Fibroblast of skin of abdomen (primary cell): Measurements from ENCODE around the gene EXOC3L2.
"Not testable (repeated sequence)": the region's sequence is repeated elsewhere in the genome, so short reads cannot be mapped to it uniquely, and the experiment has no call there.

ENCODE experiments used
- DNase-seq: peaks from one replicate; pipeline ENCODE4 v3.0.0-alpha.2; 2013

The EXOC3L2 gene

GRCh38 chr19:45255611-45256157 is 10.5 kb upstream of the EXOC3L2 start:
- DNase-seq: no peak

DNA sequence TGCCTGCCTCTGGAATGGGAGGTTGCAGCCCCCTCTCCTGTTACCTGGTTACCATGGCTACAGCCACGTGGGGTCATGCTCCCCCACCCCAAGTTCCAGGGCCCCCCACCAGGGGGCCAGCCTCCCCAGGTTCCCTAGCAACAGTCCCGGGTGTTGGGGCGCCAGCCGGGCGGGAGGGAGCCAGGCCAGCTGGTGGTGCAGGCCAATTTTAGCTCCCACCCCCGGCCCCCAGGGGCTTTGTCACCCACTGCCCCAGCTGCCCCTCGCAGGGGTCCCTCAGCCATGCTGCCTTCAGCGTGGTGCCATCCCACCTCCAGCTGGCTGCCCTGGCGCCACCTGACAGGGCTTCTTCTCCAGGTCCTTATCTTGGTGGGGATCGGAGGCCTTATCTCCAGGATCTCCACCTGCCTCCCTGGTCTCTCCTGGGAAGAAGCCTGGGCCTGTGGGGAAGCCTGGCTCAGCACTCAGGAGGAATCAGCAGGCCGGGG is 8.9 kb upstream of the EXOC3L2 start:
- no peak for DNase-seq

- no peak for DNase-seq
Measured at GRCh38 chr19:45253396-45254027, 8.3 kb upstream of the EXOC3L2 start.

DNA sequence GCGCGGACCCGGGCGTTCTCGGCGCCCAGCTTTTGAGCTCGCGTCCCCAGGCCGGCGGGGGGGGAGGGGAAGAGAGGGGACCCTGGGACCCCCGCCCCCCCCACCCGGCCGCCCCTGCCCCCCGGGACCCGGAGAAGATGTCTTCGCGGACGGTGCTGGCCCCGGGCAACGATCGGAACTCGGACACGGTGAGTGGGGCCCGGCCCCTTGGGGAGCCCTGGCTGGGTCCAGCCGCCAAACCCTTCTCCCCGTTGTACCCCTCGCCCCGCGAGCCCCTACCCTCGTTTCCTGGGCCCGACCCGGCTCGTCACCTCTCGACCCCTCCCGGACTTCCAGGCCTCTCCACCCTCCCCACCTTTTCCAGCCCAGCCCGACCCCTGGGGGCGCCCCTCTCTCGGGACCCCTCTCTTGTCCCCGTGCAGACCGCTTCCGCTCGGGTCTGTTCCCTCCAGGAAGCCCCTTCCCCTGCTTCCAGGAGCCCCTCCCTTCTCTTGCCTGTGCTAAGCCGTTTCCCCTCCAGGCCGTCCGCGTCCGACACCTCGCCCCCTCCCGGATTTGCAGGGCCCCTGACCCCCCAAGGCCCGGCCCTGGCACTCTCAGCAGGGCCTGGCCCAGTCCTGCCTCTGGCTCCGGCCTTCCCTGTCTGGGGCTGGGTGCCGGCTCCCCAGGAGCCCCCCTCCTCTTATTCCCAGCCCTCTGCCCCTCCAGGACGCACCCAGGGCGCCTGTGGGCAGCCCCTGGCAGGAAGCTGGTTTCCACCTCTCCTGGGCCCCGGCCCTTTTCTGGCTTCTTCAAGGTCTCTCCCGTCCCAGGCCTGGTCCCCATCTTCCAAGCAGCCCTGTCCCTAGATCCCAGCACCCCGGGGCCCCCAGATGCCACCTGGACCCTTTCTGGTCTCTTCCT is 6.5 kb upstream of the EXOC3L2 start:
- no peak for DNase-seq

DNA sequence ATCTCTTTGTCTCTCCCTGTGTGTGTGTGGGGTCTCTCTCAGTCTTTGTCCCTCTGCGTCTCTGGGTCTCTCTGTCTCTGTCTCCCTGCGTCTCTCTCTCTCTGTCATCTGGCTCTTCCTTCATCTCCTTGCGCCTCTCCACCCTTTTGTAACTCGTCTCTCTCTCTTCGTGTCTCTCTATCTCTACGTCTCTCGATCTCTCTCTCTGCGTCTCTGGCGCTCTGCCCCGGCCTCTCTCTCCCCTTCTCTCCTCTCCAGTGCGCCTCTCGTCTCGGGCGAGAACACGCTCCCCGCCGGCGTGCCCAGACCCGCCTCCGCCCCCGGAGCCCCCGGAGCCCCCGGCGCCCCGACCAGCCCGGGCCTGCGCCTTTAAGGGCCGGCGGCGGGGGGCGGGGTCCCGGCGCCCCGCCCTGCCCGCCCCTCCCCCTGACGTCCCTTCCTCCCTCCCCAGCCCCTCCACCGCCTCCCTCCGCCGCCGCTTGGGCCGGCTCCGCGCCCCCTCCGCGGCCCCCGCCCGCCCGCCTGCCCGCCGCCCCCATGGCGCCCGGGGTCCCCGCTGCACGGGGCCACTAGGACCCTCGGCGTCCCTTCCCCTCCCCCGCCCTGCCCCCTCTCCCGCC is 5.7 kb upstream of the EXOC3L2 start, which contains the start of gene MARK4:
MARK4 (plus strand) TSS at position 440 of the 620 bp plus-strand sequence. CDS start 318 bp downstream, outside the sequence.
- peak; percentile 67 for DNase-seq

GRCh38 chr19:45250216-45250831 is 5.1 kb upstream of the EXOC3L2 start:
- no peak for DNase-seq

DNA sequence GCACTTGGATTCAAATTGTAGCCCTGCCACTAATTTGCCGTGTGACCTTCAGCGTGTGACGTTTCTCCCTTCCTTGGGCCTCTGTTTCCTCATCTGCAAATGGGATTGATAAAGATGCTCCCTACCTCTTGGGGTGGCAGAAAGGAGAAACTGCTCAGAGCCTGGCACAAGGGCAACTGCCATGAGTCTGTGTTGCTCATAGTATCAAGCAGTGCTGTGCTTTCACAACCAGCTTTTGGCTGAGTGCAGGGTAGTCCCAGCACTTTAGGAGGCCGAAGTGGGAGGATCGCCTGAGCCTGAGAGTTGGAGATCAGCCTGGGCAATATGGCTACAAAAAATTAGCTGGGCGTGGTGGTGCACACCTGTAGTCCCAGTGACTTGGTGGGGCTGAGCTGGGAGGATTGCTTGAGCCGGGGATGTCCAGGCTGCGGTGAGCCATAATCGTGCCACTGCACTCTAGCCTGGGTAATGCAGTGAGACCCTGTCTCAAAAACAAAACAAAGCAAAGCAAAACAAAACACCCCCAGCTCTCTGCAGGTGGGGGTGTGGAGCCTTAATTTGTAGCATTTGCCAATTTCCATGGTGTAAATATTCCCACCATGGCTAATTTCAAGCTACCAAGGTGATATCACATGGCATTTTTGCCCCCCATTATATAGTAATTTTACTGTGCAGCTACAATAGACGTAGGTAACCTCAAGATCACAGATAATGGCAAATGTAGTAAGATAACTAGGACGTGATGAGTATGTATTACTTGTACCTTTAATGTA is 4.2 kb upstream of the EXOC3L2 start:
- no peak for DNase-seq

DNA sequence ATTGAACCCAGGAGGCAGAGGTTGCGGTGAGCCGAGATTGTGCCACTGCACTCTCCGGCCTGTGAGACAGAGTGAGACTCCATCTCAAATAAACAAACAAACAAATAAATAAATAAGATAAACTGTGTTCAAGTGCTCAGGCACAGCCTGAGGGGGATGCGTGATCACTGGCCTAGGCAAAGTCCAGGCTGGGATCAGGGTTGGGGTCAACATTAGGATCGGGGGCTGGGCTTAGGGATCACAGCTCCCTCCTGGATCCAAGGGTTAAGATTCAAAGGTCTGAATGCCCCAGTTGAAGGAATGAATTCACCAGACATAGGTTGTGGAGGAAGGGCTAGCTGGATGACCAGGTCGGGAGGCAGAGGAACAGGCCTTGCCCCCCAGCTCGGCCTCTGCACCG is 1.9 kb upstream of the EXOC3L2 start:
- DNase-seq: no peak

DNA sequence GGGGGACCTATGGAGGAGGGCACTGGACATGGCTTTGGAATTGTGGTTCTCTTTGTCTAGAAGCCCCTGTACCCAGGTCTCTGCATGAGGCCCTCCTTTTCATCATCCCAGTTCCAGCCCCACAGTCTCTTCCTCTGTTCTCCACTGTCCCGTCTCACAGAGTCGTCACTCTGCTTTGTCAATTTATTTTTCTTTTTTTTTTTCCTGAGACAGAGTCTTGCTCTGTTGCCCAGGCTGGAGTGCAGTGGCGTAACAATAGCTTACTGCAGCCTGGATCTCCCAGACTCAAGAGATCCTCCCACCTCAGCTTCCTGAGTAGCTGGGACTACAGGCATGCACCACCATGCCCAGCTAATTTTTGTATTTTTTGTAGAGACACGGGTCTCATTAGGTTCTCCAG is 619 bp upstream of the EXOC3L2 start:
- no peak for DNase-seq

DNA sequence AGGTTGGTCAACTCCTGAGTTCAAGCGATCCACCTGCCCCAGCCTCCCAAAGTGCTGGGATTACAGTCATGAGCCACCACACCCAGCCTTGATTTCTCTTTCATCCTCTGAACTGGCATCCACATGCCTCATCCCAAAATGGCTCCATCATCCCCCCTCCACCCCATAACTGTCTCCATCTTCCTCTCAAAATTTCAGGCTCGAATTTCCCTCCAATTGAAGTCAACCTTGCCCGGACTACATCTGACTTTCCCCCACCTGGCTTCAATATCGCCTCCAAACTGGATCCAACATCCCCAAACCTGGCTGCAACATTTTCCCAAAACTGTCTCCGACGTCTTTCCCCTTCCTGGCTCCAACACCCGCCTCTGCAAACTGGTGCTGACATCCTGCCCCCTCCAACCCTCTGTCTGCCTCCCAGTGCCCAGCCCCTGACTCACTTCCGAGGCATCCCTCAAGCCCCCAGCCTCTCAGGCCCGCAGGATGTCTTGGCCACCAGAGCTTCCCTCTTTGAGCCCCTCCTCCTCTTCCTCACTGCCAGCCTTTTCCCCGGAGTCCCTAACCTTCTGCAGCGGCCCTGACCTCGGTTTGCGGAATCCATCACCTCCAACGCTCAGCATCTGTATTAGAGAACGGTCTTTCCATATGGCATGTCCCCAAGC is 943 bp downstream of the EXOC3L2 start:
- DNase-seq: no peak

DNA sequence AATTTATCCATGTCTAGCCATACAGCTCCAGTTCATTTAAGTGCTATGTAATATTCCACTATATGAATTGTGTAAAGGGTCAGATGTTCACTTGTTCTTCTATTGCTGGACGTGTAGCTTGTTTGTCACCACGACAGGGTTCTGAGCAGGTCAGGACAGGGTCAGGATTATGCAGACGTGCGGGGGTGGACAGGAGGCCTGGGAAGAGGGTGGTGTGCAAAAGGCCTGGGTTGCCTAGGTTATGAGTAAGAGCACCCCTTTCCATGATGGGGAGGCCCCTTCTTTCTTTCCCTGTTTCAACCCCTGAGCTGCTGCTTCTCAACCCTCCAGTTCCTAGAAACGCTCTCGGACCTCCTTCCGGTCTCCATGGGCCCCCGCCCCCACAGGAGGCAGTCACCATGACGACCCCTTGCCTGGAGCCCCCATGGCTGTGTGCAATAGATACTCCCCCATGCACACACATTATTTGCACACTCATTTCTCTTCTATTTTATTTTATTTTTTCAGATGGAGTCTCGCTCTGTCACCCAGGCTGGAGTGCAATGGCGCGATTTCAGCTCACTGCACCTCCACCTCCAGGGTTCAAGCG is 2.0 kb downstream of the EXOC3L2 start:
- DNase-seq: no peak

GRCh38 chr19:45238556-45238955 is 6.7 kb downstream of the EXOC3L2 start:
- no peak for DNase-seq

- DNase-seq: no peak
Measured at GRCh38 chr19:45235485-45235884, 9.7 kb downstream of the EXOC3L2 start.

DNA sequence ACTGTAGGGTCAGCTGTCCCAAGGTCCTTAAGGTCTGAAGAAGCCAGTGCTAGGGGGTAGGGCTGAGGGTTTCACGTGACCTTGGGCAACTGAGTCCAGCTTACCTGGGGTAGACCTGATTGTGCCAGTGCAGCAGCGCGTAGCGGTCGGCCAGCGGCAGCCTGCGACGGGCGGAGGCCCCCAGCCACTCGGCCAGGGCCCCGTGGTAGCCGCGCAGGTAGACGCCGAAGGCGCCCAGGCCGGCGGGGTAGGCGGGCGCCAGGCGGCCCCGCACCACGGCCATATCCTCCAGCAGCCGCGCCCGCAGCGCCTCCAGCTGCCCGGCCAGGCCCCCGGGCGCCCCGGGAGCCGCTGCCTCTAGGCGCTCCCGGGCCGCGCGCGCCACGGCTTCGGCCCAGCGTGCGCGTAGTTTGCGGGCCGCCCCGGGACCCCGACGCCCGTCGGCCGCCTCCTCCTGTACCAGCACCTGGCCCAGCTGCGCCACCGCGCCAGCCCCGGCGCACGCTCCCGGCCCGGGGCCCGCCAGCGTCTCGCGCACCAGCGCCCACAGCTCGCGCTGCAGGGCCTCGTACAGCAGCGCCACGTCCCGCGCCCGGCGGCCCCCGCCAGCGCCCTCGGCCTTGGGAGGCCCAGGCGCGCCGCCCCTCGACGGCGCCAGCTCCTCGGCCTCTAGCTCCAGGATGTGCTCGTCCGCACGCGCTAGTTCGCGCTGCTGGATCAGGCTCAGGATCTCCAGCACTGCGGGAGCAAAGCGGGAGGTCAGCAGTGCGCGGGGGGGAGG is 10.9 kb downstream of the EXOC3L2 start:
- no peak for DNase-seq

- DNase-seq: no peak
Measured at GRCh38 chr19:45231891-45232290, 13.3 kb downstream of the EXOC3L2 start.

DNA sequence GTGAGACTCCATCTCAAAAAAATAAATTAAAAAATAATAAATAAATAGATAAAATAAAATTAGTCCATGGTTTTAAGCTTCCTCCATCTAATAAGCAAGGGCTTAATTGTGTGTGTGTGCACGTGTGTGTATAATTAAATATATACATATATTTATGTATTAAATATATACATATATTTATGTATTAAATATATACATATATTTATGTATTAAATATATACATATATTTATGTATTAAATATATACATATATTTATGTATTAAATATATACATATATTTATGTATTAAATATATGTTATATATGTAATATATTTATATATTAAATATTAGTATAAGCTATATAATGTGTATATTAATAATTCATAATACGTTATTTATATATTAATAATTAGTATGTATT is 16.2 kb downstream of the EXOC3L2 start:
- DNase-seq: not testable (repeated sequence)

DNA sequence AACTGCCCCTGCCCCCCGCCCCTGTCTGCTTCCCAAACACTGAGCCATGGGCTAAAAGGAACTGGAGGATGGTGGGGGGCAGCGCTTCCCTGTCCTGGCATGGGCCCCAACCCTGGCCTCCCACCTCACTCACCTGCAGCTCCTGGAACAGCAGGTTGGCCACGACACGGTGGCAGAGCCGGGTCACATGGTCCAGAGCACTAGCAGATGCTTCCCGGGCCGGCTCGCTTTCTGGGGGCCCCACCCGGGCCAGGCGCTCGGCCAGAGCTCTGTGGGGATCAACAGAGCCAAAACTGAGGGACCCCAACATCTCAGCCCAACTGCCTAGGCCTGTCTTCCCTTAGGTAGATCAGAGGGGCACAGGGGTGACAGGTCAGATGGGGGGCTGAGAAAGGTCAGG is 20.6 kb downstream of the EXOC3L2 start:
- no peak for DNase-seq

DNA sequence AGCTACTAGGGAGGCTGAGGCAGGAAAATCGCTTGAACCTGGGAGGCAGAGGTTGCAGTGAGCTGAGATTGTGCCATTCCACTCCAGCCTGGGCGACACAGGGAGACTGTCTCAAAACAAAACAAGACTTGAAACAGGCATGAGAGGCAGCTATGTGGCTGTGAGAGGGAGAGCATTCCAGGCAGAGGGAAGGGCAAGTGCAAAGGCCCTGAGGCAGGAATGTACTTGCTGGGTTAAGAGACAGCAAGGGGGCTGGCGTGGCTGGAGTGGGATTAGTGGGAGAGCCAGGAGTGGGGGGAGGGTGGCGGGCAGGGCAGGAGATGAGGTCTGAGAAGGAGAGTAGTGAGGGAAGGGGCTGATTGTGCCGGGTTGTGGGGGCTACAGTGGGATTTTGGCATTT is 21.3 kb downstream of the EXOC3L2 start:
- DNase-seq: no peak

- DNase-seq: no peak
Measured at GRCh38 chr19:45222724-45223123, 22.5 kb downstream of the EXOC3L2 start.
